Tibial artery (tissue), 4 donors: ENCODE data around the gene YBX2.
"Not testable (repeated sequence)": the region's sequence is repeated elsewhere in the genome, so short reads cannot be mapped to it uniquely, and the experiment has no call there.

Experiments used
- DNase-seq, 2 donors: peaks; one replicate each; pipeline ENCODE4 v3.0.0-alpha.2; 2019
- H3K27ac ChIP-seq, 2 donors: fragments of 200-600 bp; sonication (generic) in 1 of 2; 1 replicate in 1 of 2; 2 replicates in 1 of 2; pipeline ENCODE4 v1.5.1; 2018 to 2019; ENCODE audit warnings: mild to moderate bottlenecking in 1 of 2
- H3K27me3 ChIP-seq, 2 donors: fragments of 200-600 bp; sonication (generic) in 1 of 2; one replicate each; pipeline versions ENCODE4 v1.5.1 to v1.6.0; 2016 to 2019
- H3K36me3 ChIP-seq, 3 donors: fragments of 200-600 bp; sonication (generic) in 2 of 3; one replicate each; pipeline ENCODE4 v1.5.1; 2016 to 2019; ENCODE audit warnings: mild to moderate bottlenecking in 2 of 3
- H3K4me1 ChIP-seq, 4 donors: fragments of 200-600 bp; sonication (generic) in 2 of 4; 1 replicate in 3 of 4; 2 replicates in 1 of 4; pipeline ENCODE4 v1.5.1; 2016 to 2019
- H3K4me3 ChIP-seq, 2 donors: fragments of 200-600 bp; sonication (generic) in 1 of 2; 1 replicate in 1 of 2; 2 replicates in 1 of 2; pipeline ENCODE4 v1.5.1; 2018 to 2019; ENCODE audit warnings: mild to moderate bottlenecking in 2 of 2
- H3K9me3 ChIP-seq, 3 donors: fragments of 200-600 bp; sonication (generic) in 1 of 3; one replicate each; pipeline ENCODE4 v1.5.1; 2016 to 2019
- intact Hi-C: fragments of 100-400 bp; cut with DNase I; formaldehyde crosslinking; loops from one replicate; pipeline ENCODE4 v1.15.0; 2023; ENCODE audit warnings: low total_unique reads
- TF ChIP-seq, protein P1 (sequence below), 2 experiments: fragments of 200-600 bp in 1 of 2; fragments of 450-650 bp in 1 of 2; IDR thresholded peaks; one replicate each; pipeline ENCODE4 v1.5.1; 2017 to 2019; ENCODE audit warnings: antibody characterized with exemption in 2 of 2, mild to moderate bottlenecking in 1 of 2, moderate library complexity in 1 of 2

The YBX2 gene

DNA sequence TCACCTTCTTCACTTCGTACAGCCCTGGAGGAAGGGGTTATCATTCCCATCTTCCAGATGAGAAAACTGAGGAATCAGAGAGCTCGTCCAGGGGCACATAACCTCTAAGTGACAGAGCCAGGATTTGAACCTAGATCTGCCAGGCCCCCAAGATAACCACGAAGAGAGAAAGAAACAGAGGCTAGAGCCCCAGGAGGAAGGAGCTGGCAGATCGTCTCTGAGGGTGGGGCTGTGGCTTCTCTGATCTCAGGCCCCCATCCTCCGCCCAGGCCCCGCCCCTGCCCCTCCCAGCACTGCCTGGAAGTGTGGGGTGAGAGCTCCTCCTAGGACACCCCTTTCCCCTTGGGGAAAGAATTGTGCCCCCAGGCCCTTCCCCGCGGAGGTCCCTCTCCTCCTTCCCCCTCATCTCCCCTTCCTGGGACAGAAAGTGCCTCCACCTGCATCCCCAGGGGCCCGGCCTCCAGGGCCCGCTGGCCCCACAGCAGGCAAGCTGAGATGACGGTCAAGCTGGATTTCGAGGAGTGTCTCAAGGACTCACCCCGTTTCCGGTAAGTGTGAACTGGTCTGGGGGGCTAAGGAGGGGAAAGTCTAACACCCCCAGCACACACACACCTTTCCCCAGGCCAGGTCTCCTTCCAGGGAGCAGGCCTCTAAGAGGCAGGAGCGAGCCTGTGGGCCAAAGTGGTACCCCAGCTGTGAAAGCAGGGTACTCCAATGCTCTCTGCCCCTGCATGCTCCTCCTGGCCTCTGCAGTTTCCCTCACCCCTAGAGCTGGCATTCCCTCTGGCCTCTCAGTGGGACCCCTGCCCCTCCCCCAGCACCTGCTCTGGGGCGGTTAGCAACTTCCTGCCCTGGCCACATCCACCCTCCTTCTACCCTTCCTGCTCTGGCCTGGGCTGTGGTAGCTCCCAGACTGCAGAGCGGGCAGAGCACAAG lies 42.1 kb upstream of the YBX2 start, which contains the start of gene ACAP1:
Gene ACAP1 (plus strand): TSS at position 290 of the 936 bp plus-strand sequence. CDS start 206 bp downstream, at position 496.
- no peak within 1 kb of the TSS for H3K4me3 ChIP-seq

DNA sequence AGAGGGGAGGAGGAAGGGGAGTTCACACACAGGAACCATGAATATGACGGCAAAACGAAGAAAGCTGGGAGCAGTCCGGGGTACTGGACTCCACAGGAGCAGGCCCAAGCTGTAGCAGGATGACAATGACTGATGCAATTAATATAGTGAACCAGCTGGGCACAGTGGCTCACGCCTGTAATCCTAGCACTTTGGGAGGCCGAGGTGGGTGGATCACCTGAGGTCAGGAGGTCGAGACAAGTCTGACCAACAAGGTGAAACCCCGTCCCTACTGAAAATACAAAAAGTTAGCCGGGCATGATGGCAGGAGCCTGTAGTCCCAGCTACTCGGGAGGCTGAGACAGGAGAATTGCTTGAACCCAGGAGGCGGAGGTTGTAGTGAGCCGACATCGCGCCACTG lies 41.3 kb upstream of the YBX2 start:
- intact Hi-C loops, H3K4me3 ChIP-seq, H3K9me3 ChIP-seq, H3K27ac ChIP-seq, DNase-seq, H3K36me3 ChIP-seq, H3K4me1 ChIP-seq: not testable (repeated sequence)
- peaks cover 0 to 61% of the 10 kb centered on the region in 2 donors for H3K27me3 ChIP-seq

More for the DNA sequence above, 42.1 kb upstream of the YBX2 start, which contains the start of gene ACAP1:
- intact Hi-C loops, result no loop called here
- no peaks in the 10 kb centered on the region for H3K36me3 ChIP-seq
- H3K27ac ChIP-seq, result no peak within 1 kb of the TSS
- peaks cover 0 to 69% of the 10 kb centered on the region in 2 donors for H3K27me3 ChIP-seq
- no peak for DNase-seq
- TF ChIP-seq, protein P1, sequence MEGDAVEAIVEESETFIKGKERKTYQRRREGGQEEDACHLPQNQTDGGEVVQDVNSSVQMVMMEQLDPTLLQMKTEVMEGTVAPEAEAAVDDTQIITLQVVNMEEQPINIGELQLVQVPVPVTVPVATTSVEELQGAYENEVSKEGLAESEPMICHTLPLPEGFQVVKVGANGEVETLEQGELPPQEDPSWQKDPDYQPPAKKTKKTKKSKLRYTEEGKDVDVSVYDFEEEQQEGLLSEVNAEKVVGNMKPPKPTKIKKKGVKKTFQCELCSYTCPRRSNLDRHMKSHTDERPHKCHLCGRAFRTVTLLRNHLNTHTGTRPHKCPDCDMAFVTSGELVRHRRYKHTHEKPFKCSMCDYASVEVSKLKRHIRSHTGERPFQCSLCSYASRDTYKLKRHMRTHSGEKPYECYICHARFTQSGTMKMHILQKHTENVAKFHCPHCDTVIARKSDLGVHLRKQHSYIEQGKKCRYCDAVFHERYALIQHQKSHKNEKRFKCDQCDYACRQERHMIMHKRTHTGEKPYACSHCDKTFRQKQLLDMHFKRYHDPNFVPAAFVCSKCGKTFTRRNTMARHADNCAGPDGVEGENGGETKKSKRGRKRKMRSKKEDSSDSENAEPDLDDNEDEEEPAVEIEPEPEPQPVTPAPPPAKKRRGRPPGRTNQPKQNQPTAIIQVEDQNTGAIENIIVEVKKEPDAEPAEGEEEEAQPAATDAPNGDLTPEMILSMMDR (IDR thresholded peaks at IDR 0.05), result no peak
- H3K4me1 ChIP-seq, result no peaks in the 10 kb centered on the region
- no peaks in the 10 kb centered on the region for H3K9me3 ChIP-seq

DNA sequence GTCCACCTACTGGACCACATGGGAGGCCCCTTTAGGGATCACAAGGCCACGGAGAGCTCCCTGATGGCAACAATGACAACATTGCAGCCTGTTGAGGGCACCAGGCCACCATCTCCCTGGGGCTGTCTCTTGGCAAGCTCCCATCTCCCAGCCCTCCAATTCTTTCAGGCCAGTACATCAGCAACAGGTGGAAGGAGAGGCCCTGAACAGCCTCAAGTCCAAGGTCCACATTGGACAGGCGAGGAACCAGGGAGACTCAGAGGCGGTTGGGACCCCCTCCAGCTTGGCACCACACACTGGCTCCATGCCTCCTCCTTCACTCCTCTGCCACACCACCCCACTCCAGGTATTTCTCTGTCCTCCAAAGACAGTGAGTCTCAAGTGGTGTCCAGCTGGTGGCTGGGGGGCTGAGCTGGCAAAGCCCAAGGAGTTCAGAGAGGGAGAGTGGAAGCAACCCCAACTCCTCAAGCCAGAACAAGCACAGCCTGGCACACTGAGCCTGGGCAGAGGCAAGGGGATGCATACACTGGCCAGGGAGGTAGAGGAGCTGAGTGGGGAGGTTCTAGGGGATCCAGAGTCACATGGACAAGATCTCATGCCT lies 40.6 kb upstream of the YBX2 start:
- no peak overlapping the region for H3K4me3 ChIP-seq
- H3K27ac ChIP-seq, result no peak overlapping the region
- TF ChIP-seq, protein P1 (IDR thresholded peaks at IDR 0.05), result no peak
- no peak for DNase-seq
- H3K4me1 ChIP-seq, result peaks cover 0 to 9% (median 7%) of the 10 kb centered on the region in 4 donors
- H3K9me3 ChIP-seq, result no peaks in the 10 kb centered on the region
- no peaks in the 10 kb centered on the region for H3K36me3 ChIP-seq
- peaks cover 0 to 59% of the 10 kb centered on the region in 2 donors for H3K27me3 ChIP-seq
- intact Hi-C loops, result no loop called here

DNA sequence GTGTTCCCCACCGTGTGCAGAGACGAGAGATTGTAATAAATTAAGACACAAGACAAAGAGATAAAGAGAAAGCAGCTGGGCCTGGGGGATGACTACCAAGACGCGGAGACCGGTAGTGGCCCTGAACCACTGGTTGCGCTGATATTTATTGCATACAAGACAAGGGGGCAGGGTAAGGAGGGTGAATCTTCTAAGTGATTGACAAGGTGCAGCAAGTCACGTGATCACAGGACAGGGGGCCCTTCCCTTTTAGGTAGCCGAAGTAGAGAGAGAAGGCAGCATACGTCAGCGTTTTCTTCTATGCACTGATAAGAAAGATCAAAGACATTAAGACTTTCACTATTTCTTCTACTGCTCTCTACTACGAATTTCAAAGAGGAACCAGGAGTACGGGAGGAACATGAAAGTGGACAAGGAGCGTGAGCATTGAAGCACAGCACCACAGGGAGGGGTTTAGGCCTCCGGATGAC lies 38.2 kb upstream of the YBX2 start:
- DNase-seq, H3K4me3 ChIP-seq, H3K36me3 ChIP-seq, H3K27ac ChIP-seq, H3K9me3 ChIP-seq, intact Hi-C loops: not testable (repeated sequence)
- Histone ChIP-seq H3K27me3 (peaks cover 0 to 45% of the 10 kb centered on the region in 2 donors), H3K4me1 (peaks cover 0 to 19% (median 16%) of the 10 kb centered on the region in 4 donors)

DNA sequence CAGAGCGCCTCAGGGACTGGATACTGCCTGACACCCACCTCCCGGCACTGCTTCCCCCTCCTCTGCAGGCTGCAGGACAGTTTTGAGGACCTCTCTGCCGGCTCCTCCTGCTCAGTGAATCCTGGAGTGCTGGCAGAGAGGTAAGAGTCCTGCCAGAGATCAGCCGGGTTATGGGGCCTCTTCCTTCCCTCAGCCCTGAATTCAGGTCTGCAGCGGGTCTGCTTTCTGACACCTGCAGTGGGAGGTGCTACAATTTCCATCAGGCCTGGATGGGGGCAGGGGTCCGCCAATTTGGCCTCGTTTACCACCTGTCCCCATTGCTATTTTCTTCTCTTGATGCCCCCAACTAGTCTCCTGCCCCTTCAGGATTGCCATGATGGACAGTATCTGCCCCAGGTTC lies 37.7 kb upstream of the YBX2 start:
- intact Hi-C loops, result no loop called here
- Histone ChIP-seq H3K27ac (no peak overlapping the region), H3K27me3 (peaks cover 0 to 44% of the 10 kb centered on the region in 2 donors), H3K9me3 (no peaks in the 10 kb centered on the region), H3K4me1 (peaks cover 0 to 23% (median 16%) of the 10 kb centered on the region in 4 donors), H3K36me3 (peaks cover 0 to 7% (median 0%) of the 10 kb centered on the region in 3 donors), H3K4me3 (no peak overlapping the region)
- no peak for DNase-seq
- TF ChIP-seq, protein P1 (IDR thresholded peaks at IDR 0.05), result no peak

DNA sequence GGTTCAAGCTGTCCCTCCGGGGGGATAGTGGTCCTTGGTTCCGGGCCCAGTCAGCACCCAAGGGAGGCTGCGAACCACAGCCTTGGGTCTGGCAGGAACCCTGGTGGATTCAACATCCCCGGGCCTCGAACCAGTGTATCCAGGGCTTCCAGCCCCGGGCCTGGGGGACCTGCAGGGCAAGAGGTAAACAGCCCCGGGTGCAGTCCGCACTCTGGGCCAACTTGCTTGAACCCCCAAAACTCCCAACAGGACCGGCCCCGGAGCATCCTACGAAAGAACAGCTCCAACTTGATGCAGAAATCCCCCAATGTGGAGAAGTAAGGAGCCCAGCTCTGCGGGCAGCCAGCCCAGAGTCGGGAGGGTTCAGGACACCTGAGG lies 36.2 kb upstream of the YBX2 start:
- intact Hi-C loops, result no loop called here
- Histone ChIP-seq H3K9me3 (no peaks in the 10 kb centered on the region), H3K36me3 (peaks cover 0 to 22% (median 3%) of the 10 kb centered on the region in 3 donors), H3K27me3 (peaks cover 0 to 29% of the 10 kb centered on the region in 2 donors), H3K27ac (peak overlapping the region; percentile 92), H3K4me3 (peak overlapping the region; percentile 58 to 62), H3K4me1 (peaks cover 0 to 23% (median 16%) of the 10 kb centered on the region in 4 donors)
- DNase-seq, result no peak
- TF ChIP-seq, protein P1 (IDR thresholded peaks at IDR 0.05), result no peak
